Neutrophil (primary cell): ENCODE results near the gene DDTL.
"Not testable (repeated sequence)": the region's sequence is repeated elsewhere in the genome, so short reads cannot be mapped to it uniquely, and the experiment has no call there.

Experiments
- H3K27ac ChIP-seq: fragments of 200-600 bp; sonication (generic); 2 replicates; pipeline ENCODE4 v1.5.1; 2016; ENCODE audit warnings: mild to moderate bottlenecking, moderate library complexity
- H3K27me3 ChIP-seq: fragments of 200-600 bp; sonication (generic); 2 replicates; pipeline ENCODE4 v1.6.0; 2016; ENCODE audit warnings: mild to moderate bottlenecking
- H3K36me3 ChIP-seq: fragments of 200-600 bp; sonication (generic); 2 replicates; pipeline ENCODE4 v1.5.1; 2017
- H3K4me1 ChIP-seq, 2 experiments: fragments of 200-600 bp in 1 of 2; sonication (generic) in 1 of 2; 1 replicate in 1 of 2; 2 replicates in 1 of 2; pipeline versions ENCODE4 v1.5.1 to v1.6.1; 2013 to 2016; ENCODE audit warnings: low read depth in 1 of 2, low read length in 1 of 2, mild to moderate bottlenecking in 1 of 2, moderate library complexity in 1 of 2; ENCODE audit not compliant: control insufficient read depth in 1 of 2, insufficient read depth in 1 of 2
- H3K4me3 ChIP-seq, 2 experiments: fragments of 200-600 bp in 1 of 2; sonication (generic) in 1 of 2; 1 replicate in 1 of 2; 2 replicates in 1 of 2; pipeline ENCODE4 v1.5.1; 2013 to 2016; ENCODE audit warnings: low read depth in 1 of 2, low read length in 1 of 2, mild to moderate bottlenecking in 1 of 2, moderate library complexity in 1 of 2
- H3K9me3 ChIP-seq: fragments of 200-600 bp; sonication (generic); 2 replicates; pipeline ENCODE4 v1.5.1; 2016
- CTCF ChIP-seq: fragments of 200-600 bp; sonication (generic); IDR thresholded peaks from 2 replicates; pipeline ENCODE4 v1.5.1; 2016; ENCODE audit warnings: antibody characterized with exemption

Gene DDTL

GRCh38 chr22:23997092-23997491 lies 30.4 kb downstream of the DDTL start:
- Histone ChIP-seq H3K4me3 (no peak overlapping the region), H3K27ac (no peak overlapping the region), H3K9me3 (no peaks in the 10 kb centered on the region), H3K36me3 (no peaks in the 10 kb centered on the region), H3K4me1 (no peaks in the 10 kb centered on the region), H3K27me3 (no peaks in the 10 kb centered on the region)
- no peak for TF ChIP-seq CTCF

GRCh38 chr22:23999779-24000178 lies 33.1 kb downstream of the DDTL start:
- H3K4me3 ChIP-seq, H3K27me3 ChIP-seq, H3K36me3 ChIP-seq, H3K27ac ChIP-seq, H3K9me3 ChIP-seq, H3K4me1 ChIP-seq: not testable (repeated sequence)

GRCh38 chr22:24001314-24001713 lies 34.6 kb downstream of the DDTL start:
- H3K27me3 ChIP-seq, result peaks cover 4% of the 10 kb centered on the region
- no peaks in the 10 kb centered on the region for H3K9me3 ChIP-seq
- H3K4me1 ChIP-seq, result no peaks in the 10 kb centered on the region
- H3K27ac ChIP-seq, result no peak overlapping the region
- H3K36me3 ChIP-seq, result no peaks in the 10 kb centered on the region
- no peak overlapping the region for H3K4me3 ChIP-seq
- no peak for TF ChIP-seq CTCF

GRCh38 chr22:24002272-24002671 lies 35.6 kb downstream of the DDTL start:
- no peak overlapping the region for H3K4me3 ChIP-seq
- no peak overlapping the region for H3K27ac ChIP-seq
- H3K36me3 ChIP-seq, result no peaks in the 10 kb centered on the region
- TF ChIP-seq CTCF, result no peak
- no peaks in the 10 kb centered on the region for H3K4me1 ChIP-seq
- no peaks in the 10 kb centered on the region for H3K9me3 ChIP-seq
- peaks cover 4% of the 10 kb centered on the region for H3K27me3 ChIP-seq

GRCh38 chr22:24002851-24003250 lies 36.2 kb downstream of the DDTL start:
- peaks cover 4% of the 10 kb centered on the region for H3K27me3 ChIP-seq
- H3K9me3 ChIP-seq, result no peaks in the 10 kb centered on the region
- H3K27ac ChIP-seq, result no peak overlapping the region
- H3K4me3 ChIP-seq, result no peak overlapping the region
- no peaks in the 10 kb centered on the region for H3K4me1 ChIP-seq
- TF ChIP-seq CTCF, result no peak
- no peaks in the 10 kb centered on the region for H3K36me3 ChIP-seq

GRCh38 chr22:24003887-24004286 lies 37.2 kb downstream of the DDTL start:
- no peaks in the 10 kb centered on the region for H3K4me1 ChIP-seq
- H3K9me3 ChIP-seq, result no peaks in the 10 kb centered on the region
- no peak for TF ChIP-seq CTCF
- H3K4me3 ChIP-seq, result no peak overlapping the region
- no peak overlapping the region for H3K27ac ChIP-seq
- peaks cover 4% of the 10 kb centered on the region for H3K27me3 ChIP-seq
- no peaks in the 10 kb centered on the region for H3K36me3 ChIP-seq
